Glomerular endothelial cell (primary cell): ENCODE results near the gene PLXDC2. TPM values are rescaled to one million over a fixed set of nuclear protein-coding genes. Genes with fewer than 3 reads are reported as not detected.

Source experiments
- DNase-seq: peaks from one replicate; pipeline ENCODE4 v3.0.0-alpha.2; 2011; ENCODE audit warnings: low read depth, low spot score; ENCODE audit errors: extremely low read depth
- total RNA-seq: library from RNA; depleted of rRNA; stranded (reverse); fragments of >200 nt; gene quantifications from 2 replicates; pipeline ENCODE4 v1.2.3, GENCODE V29; 2015

Gene PLXDC2
- total RNA-seq, 1 donor from 2014 or later, result 0.82 TPM

- no peak for DNase-seq
These were observed 90.0 kb downstream of the PLXDC2 start for GRCh38 chr10:19906108-19906791.

- DNase-seq, result no peak
These were observed 92.9 kb downstream of the PLXDC2 start for GRCh38 chr10:19908991-19909696.

GRCh38 chr10:19911886-19912285, 95.7 kb downstream of the PLXDC2 start:
- DNase-seq, result no peak

GRCh38 chr10:19913987-19914386, 97.8 kb downstream of the PLXDC2 start:
- no peak for DNase-seq

- no peak for DNase-seq
These were observed 98.9 kb downstream of the PLXDC2 start for GRCh38 chr10:19915125-19915524.

- no peak for DNase-seq
These were observed 99.6 kb downstream of the PLXDC2 start for GRCh38 chr10:19915816-19916215.

GRCh38 chr10:19917751-19918478, 101.7 kb downstream of the PLXDC2 start:
- DNase-seq, result no peak

- DNase-seq, result no peak
These were observed 102.6 kb downstream of the PLXDC2 start for GRCh38 chr10:19918794-19919193.

- DNase-seq, result no peak
These were observed 103.4 kb downstream of the PLXDC2 start for GRCh38 chr10:19919671-19920070.

- DNase-seq, result no peak
These were observed 104.0 kb downstream of the PLXDC2 start for GRCh38 chr10:19920075-19920726.

- DNase-seq, result no peak
These were observed 105.3 kb downstream of the PLXDC2 start for GRCh38 chr10:19921300-19922140.

GRCh38 chr10:19922236-19922963, 106.2 kb downstream of the PLXDC2 start:
- no peak for DNase-seq

- no peak for DNase-seq
These were observed 108.8 kb downstream of the PLXDC2 start for GRCh38 chr10:19925064-19925463.

- DNase-seq, result no peak
These were observed 112.7 kb downstream of the PLXDC2 start for GRCh38 chr10:19928936-19929335.

- no peak for DNase-seq
These were observed 113.4 kb downstream of the PLXDC2 start for GRCh38 chr10:19929506-19930140.

GRCh38 chr10:19930936-19931893, 115.0 kb downstream of the PLXDC2 start:
- DNase-seq, result no peak

GRCh38 chr10:19931894-19932590, 115.8 kb downstream of the PLXDC2 start:
- no peak for DNase-seq
